H1 (cell line): ENCODE data around the gene C1QTNF1. TPM values are rescaled to one million over a fixed set of nuclear protein-coding genes. Genes with fewer than 3 reads are reported as not detected.

ENCODE experiments used
- JUN ChIP-seq: IDR thresholded peaks from 2 replicates; pipeline ENCODE4 v1.6.1; 2011; ENCODE audit warnings: low read depth, mild to moderate bottlenecking, improper control_type of control experiment, low read length
- polyA plus RNA-seq, 7 experiments: library from polyadenylated mRNA; depleted of rRNA in 3 of 7; stranded (reverse) in 5 of 7; unstranded in 2 of 7; fragments of >200 nt in 5 of 7; fragments of 200-250 nt in 2 of 7; gene quantifications; 1 replicate in 5 of 7; 2 replicates in 1 of 7; 4 replicates in 1 of 7; pipeline versions ENCODE4 v1.2.1 to v1.2.3, GENCODE V29; 2011 to 2013; ENCODE audit warnings: missing spikeins in 2 of 7, mixed read lengths in 2 of 7
- total RNA-seq: library from RNA; stranded (reverse); fragmentation: NEBNext Ultra II Directional; extraction: Animal tissue kit (Norgen Biotek cat#: 25700); gene quantifications from 2 replicates; pipeline ENCODE4 v1.2.1, GENCODE V29; 2021
- TF ChIP-seq, protein P1 (sequence below): IDR thresholded peaks from 2 replicates; pipeline ENCODE4 v1.6.1; 2012; ENCODE audit warnings: inconsistent platforms

The C1QTNF1 gene
- total and polyA plus RNA-seq, 2 of the 8 experiments (the other 6 are each of a cell fraction or from before 2014, with no cell fraction given): 1.5 to 2.5 TPM

DNA sequence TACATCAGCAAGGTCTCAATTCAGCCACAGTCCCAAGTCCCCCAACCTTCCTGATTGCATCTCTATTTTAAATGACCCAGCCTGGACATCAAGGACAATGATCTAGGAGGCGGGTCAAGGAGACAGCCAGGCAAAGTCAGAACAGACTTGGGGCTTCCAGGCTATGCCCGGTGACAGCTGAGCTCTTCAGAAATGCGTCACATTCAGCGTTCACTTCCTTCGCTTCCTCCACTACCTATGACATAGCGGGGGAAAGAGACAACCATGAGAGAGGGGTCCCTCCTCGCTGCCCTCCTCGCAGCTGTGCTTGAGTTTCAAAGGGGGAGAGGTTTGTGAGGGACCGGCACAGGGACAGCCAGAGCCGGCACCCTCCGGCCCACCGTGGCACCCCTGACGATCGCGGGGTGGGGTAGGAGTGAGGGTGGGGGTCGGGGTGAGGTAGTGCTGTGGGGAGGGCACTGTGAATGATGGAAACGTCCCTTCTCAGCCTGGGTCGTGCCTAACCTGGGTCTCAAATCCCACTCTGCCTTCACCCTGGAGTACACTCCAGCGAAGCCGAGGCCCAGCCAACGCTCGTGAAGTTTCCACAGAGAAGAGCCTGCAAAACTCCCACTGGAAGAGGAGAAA is 31.9 kb upstream of the C1QTNF1 start (continued):
- no peak for TF ChIP-seq JUN
- TF ChIP-seq, protein P1, sequence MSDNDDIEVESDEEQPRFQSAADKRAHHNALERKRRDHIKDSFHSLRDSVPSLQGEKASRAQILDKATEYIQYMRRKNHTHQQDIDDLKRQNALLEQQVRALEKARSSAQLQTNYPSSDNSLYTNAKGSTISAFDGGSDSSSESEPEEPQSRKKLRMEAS: no peak
- TF ChIP-seq, all 59 proteins: peak for 0
